Sigmoid colon (tissue), 4 donors: ENCODE results near the gene KCNJ5.

Experiments
- CTCF ChIP-seq, 4 experiments: fragments of 450-650 bp in 3 of 4; fragments of 200-600 bp in 1 of 4; IDR thresholded peaks; one replicate each; pipeline ENCODE4 v1.5.1; 2016 to 2019; ENCODE audit warnings: antibody characterized with exemption in 4 of 4, mild to moderate bottlenecking in 3 of 4, moderate library complexity in 2 of 4
- EP300 ChIP-seq, 4 donors: sonication (generic); formaldehyde crosslinking; IDR thresholded peaks; one replicate each; pipeline ENCODE4 v1.6.1; 2017; ENCODE audit warnings: antibody characterized with exemption in 4 of 4
- POLR2A ChIP-seq, 2 donors: fragments of 450-650 bp; IDR thresholded peaks; one replicate each; pipeline ENCODE4 v1.6.1; 2016; ENCODE audit warnings: antibody characterized with exemption in 2 of 2, mild to moderate bottlenecking in 2 of 2, moderate library complexity in 2 of 2
- POLR2AphosphoS5 ChIP-seq, 4 donors: sonication (generic); formaldehyde crosslinking; IDR thresholded peaks; one replicate each; pipeline ENCODE4 v1.6.1; 2017; ENCODE audit warnings: antibody characterized with exemption in 4 of 4

GRCh38 chr11:128927108-128927461 is 35.9 kb downstream of the KCNJ5 start:
- no peak for TF ChIP-seq CTCF (IDR thresholded peaks at IDR 0.05)
- no peak for TF ChIP-seq POLR2A (IDR thresholded peaks at IDR 0.05)
- no peak for TF ChIP-seq POLR2AphosphoS5 (IDR thresholded peaks at IDR 0.05)
- TF ChIP-seq EP300 (IDR thresholded peaks at IDR 0.05) = no peak
